Body of pancreas (tissue), 4 donors: ENCODE results near the gene IL34. TPM values are rescaled to one million over a fixed set of nuclear protein-coding genes. Genes with fewer than 3 reads are reported as not detected.

Source experiments
- ATAC-seq: fragments of 150-250 bp; one replicate; pipeline ENCODE4 v1.9.1; 2016
- DNase-seq, 4 donors: peaks; one replicate each; pipeline ENCODE4 v3.0.0-alpha.2; 2019
- H3K27ac ChIP-seq, 4 donors: fragments of 200-600 bp; sonication (generic); 1 replicate in 3 of 4; 2 replicates in 1 of 4; pipeline versions ENCODE4 v1.5.1 to v1.6.1; 2016 to 2019; ENCODE audit warnings: mild to moderate bottlenecking in 1 of 4, mixed read lengths in 1 of 4, moderate library complexity in 1 of 4
- H3K27me3 ChIP-seq, 2 donors: fragments of 200-600 bp; sonication (generic); one replicate each; pipeline ENCODE4 v1.6.0; 2016; ENCODE audit warnings: mild to moderate bottlenecking in 1 of 2
- H3K36me3 ChIP-seq, 2 donors: fragments of 200-600 bp; sonication (generic); replicated peaks in 1 of 2; 2 replicates each; pipeline ENCODE4 v1.5.1; 2016; ENCODE audit warnings: low read depth in 2 of 2; ENCODE audit not compliant: insufficient read depth in 1 of 2
- H3K4me1 ChIP-seq: fragments of 200-600 bp; sonication (generic); one replicate; pipeline ENCODE4 v1.6.0; 2016
- H3K4me3 ChIP-seq, 2 donors: fragments of 200-600 bp; sonication (generic); 1 replicate in 1 of 2; 2 replicates in 1 of 2; pipeline ENCODE4 v1.5.1; 2016 to 2019
- H3K9me3 ChIP-seq, 3 donors: fragments of 200-600 bp; sonication (generic); 1 replicate in 2 of 3; 2 replicates in 1 of 3; pipeline ENCODE4 v1.5.1; 2016
- CTCF ChIP-seq, 7 experiments: fragments of 450-650 bp in 4 of 7; fragments of 200-600 bp in 3 of 7; sonication (generic) in 3 of 7; IDR thresholded peaks; one replicate each; pipeline ENCODE4 v1.5.1; 2016 to 2019; ENCODE audit warnings: antibody characterized with exemption in 7 of 7
- POLR2A ChIP-seq, 3 donors: fragments of 450-650 bp; IDR thresholded peaks; one replicate each; pipeline ENCODE4 v1.6.1; 2016; ENCODE audit warnings: antibody characterized with exemption in 3 of 3, mild to moderate bottlenecking in 2 of 3
- WGBS, 2 donors: methylation state at CpG; one replicate each; pipeline ENCODE4 v1.1.5; 2017; 5-methylcytosine and 5-hydroxymethylcytosine counted together
- intact Hi-C: fragments of 100-400 bp; cut with DNase I; formaldehyde crosslinking; loops from one replicate; pipeline ENCODE4 v1.15.1; 2023
- total RNA-seq, 2 donors: library from RNA; depleted of rRNA; stranded (reverse); fragments of >200 nt; gene quantifications; one replicate each; pipeline ENCODE4 v1.1.0, GENCODE V29; 2016

IL34 gene
- total RNA-seq, 2 donors from 2014 or later, result 0.78 to 3.0 TPM

DNA sequence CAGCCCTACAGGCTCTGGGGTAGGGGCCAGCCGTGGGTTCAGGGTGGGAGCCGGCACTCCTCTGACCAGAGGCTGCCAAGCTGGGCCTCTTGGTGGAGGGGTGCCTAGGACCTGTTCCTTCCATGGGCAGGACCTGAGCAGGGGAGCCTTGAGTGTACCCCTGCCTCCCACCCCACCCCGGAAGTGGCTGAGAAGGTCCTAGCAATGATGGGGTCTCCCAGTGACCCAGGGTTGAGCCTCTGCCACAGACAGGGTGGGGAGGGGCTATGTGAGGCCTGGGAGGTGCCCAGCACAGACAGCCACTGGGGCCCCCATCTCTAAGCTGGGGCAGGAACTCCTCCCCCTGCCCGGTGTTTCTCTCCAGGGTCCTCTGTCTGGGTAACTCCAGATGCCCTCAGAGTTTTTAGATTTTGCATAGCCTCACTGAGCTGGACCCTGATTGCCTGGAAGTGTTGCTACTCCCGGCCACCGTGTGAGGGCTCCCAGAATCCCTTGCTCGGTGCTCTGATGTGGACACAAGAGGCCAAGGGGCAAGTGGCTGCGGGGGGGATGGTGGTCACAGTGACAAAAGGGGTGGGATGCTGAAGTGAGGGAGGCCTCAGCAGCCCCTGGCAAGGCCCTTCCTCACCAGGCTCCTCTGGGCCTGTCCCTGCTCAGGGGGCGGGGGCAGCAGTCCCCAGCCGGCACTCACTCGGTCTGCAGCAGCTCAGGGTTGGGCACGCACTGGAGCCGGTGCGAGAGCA lies 45.9 kb downstream of the IL34 start:
- Histone ChIP-seq H3K4me3 (no peak overlapping the region), H3K9me3 (no peaks in the 10 kb centered on the region), H3K27ac (peak overlapping the region in 2 of 4 donors; percentile 39 to 44), H3K27me3 (no peaks in the 10 kb centered on the region), H3K4me1 (peaks cover 13% of the 10 kb centered on the region), H3K36me3 (no peaks in the 10 kb centered on the region)
- DNase-seq, result no peak
- 83 to 100% methylated on average over 1 to 14 of the region's 14 CpGs for WGBS, 2 donors
- intact Hi-C loops, result no loop called here
- TF ChIP-seq CTCF (IDR thresholded peaks at IDR 0.05) (no peak), POLR2A (IDR thresholded peaks at IDR 0.05) (no peak)
- ATAC-seq, result peak; percentile 12

DNA sequence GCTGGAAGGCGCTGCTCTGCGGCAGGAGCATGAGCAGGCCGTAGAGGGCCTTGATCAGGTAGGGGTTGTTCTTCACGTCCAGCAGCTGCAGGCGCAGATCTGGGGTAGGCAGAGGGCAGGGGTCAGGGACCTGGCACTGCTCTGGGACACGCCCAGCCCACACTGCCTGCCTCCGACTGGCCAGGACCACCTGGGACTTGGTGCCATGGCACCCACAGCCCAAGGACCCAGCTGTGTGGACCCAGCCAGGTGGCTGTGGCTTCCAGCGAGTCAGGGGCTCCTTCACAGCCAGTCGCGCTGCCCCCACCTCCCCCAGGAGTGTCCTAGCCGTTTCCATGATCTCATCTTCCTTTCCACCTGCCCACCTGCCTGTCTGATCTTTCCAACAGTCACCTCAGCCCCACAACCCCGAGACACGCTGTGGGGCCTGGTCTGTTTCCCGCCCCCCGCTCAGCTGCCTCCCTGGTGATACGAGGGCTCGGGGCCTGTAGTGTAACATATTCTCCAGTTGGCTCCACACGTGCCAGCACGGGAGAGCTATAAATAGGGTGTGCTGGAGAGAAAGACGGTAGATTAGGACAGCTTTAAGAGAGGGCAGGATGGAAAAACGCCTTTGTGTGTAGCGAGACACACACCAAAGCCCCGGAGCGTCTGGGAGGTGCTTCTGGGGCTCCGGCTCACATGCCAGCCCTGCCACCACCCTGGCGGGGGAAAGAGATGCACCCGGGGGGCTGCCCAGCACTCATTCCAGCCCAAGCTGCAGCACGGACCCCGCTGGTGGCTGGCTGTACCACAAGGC lies 46.7 kb downstream of the IL34 start:
- intact Hi-C loops, result no loop called here
- no peak for ATAC-seq

GRCh38 chr16:70694088-70694867 lies 47.9 kb downstream of the IL34 start:
- no peak overlapping the region for H3K27ac ChIP-seq
- no peaks in the 10 kb centered on the region for H3K36me3 ChIP-seq
- TF ChIP-seq POLR2A (IDR thresholded peaks at IDR 0.05) (no peak), CTCF (IDR thresholded peaks at IDR 0.05) (no peak)
- 88 to 92% methylated on average over 5 to 17 of the region's 17 CpGs for WGBS, 2 donors
- no peak overlapping the region for H3K4me3 ChIP-seq
- intact Hi-C loops, result no loop called here
- no peak for ATAC-seq
- H3K9me3 ChIP-seq, result no peaks in the 10 kb centered on the region
- H3K4me1 ChIP-seq, result peaks cover under 1% of the 10 kb centered on the region
- no peaks in the 10 kb centered on the region for H3K27me3 ChIP-seq
- no peak for DNase-seq

More for the DNA sequence above, 46.7 kb downstream of the IL34 start:
- TF ChIP-seq CTCF (IDR thresholded peaks at IDR 0.05) (no peak), POLR2A (IDR thresholded peaks at IDR 0.05) (no peak)
- H3K9me3 ChIP-seq, result no peaks in the 10 kb centered on the region
- no peaks in the 10 kb centered on the region for H3K27me3 ChIP-seq
- no peak overlapping the region for H3K4me3 ChIP-seq
- 89 to 91% methylated on average over 24 to 28 of the region's 29 CpGs for WGBS, 2 donors
- no peak for DNase-seq
- peaks cover 13% of the 10 kb centered on the region for H3K4me1 ChIP-seq
- no peaks in the 10 kb centered on the region for H3K36me3 ChIP-seq
- H3K27ac ChIP-seq, result peak overlapping the region in 1 of 4 donors; percentile 44

DNA sequence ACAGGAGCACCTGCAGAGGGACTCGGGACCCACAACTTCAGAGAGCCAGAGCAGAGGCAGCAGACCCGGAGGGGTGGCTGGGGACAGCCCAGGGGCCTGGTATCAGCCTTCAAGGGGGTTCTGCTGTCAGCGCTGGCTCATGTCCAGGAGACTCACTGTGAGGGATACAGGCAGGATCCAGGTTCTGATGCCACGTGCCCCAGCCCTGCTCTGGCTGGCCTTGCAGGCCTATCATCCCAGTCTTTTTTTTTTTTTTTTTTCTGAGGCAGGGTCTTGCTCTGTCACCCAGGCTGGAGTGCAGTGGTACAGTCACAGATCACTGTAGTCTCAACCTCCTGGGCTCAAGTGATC lies 48.5 kb downstream of the IL34 start:
- no peak overlapping the region for H3K4me3 ChIP-seq
- intact Hi-C loops, result no loop called here
- no peak for DNase-seq
- no peak for ATAC-seq
- H3K4me1 ChIP-seq, result no peaks in the 10 kb centered on the region
- 89 to 96% methylated on average over 4 of the region's 4 CpGs for WGBS, 2 donors
- no peak overlapping the region for H3K27ac ChIP-seq
- H3K36me3 ChIP-seq, result no peaks in the 10 kb centered on the region
- TF ChIP-seq CTCF (IDR thresholded peaks at IDR 0.05) (no peak), POLR2A (IDR thresholded peaks at IDR 0.05) (no peak)
- H3K9me3 ChIP-seq, result no peaks in the 10 kb centered on the region
- H3K27me3 ChIP-seq, result no peaks in the 10 kb centered on the region
